ENCODE measurements around the gene KIF1B.
"Not testable (repeated sequence)": the region's sequence is repeated elsewhere in the genome, so short reads cannot be mapped to it uniquely, and the experiment has no call there.

Gene KIF1B

DNA sequence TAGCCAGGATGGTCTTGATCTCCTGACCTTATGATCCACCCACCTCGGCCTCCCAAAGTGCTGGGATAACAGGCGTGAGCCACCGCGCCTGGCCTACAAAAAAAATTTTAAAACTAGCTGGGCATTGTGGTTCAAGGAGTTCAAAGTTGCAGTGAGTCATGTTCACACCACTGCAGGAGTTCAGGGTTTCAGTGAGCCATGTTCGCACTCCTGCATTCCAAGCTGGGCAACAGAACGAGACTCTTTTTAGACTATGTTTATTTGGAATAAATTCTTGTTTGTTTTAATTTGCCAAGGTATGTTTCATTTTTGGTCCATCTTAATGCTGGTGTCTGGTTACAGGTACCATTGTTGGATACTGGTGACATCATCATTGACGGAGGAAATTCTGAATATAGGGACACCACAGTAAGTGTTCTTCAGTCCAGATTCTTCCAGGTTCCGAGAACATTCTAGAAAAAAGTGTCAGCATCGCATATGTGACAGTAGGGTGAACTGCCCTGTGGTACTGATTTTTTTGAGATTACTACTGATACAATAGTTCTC, 192.4 kb downstream of the KIF1B start:
- no peak overlapping the region for H3K4me3 ChIP-seq (ENCODE audit: low read depth, low read length)
- no peak for DNase-seq (ENCODE audit: low read depth)

DNA sequence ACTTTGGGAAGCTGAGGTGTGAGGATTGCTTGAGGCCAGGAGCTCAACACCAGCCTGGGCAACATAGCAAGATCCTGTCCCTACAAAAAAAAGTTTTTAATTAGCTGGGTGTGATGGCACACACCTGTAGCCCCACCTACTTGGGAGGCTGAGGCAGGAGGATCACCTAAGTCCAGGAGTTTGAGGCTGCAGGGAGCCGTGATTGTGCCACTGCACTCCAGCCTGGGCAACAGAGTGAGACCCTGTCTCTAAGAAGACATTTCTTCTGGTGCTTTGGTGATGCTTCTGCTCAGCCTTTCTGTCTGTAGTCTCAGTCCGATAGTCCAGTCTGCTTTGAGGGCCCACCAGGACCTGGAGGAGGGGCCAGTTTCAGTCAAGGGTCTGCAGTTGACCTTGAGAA, 196.8 kb downstream of the KIF1B start:
- DNase-seq (ENCODE audit: low read depth): no peak
- H3K4me3 ChIP-seq (ENCODE audit: low read depth, low read length): no peak overlapping the region

DNA sequence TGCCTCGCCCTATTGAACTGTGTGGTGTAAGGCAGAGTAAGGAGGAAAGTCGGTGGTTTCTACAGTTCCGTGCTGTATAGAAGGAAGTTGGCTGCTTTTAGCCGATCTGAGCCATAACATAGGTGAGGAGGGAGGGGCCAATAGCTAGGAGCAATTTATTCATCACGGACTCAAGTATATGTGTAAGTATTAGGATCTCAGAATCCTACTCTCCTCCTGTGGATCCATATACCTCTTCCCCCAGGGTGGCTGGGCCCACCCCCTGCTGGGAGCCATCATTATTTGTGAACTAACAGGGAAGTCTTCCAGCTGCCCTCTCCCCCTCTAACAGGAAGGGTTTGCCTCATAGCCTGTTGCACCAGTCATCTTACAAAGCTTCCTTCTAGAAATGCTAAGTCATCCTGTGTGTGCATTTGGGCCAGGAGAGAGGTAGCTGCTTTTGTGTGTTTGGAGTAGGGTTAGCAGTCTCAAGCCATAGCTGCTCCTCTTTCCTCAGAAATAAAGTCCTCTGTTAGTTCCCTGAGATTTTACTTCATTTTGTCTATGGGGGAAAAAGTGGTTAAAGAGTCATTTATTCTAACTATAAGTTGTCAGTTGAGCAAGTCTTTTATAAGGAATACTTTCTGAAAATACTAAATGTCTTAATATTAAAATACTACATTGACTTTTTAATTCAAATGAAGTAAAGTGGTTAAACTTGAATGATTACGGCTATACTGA, 205.0 kb downstream of the KIF1B start:
- H3K4me3 ChIP-seq (ENCODE audit: low read depth, low read length): no peak overlapping the region
- peak; percentile 75 for DNase-seq (ENCODE audit: low read depth)

DNA sequence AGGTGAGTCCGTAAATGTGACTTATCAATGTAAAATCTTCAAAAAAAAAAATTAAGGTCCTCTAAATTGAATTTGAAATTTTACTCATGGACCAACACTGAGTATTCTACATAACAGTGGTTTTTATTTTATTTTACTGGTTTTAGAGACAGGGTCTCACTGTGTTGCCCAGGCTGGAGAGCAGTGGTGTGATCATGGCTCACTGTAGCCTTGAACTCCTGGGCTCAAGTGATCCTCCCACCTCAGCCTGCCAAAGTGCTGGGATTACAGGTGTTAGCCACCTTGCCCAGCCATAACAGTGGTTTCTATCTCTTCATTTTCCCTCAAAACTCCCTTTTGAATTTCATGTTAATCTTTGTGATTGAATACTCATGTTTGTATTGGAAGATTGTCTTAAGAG, 205.6 kb downstream of the KIF1B start:
- H3K4me3 ChIP-seq (ENCODE audit: low read depth, low read length); DNase-seq (ENCODE audit: low read depth): not testable (repeated sequence)

DNA sequence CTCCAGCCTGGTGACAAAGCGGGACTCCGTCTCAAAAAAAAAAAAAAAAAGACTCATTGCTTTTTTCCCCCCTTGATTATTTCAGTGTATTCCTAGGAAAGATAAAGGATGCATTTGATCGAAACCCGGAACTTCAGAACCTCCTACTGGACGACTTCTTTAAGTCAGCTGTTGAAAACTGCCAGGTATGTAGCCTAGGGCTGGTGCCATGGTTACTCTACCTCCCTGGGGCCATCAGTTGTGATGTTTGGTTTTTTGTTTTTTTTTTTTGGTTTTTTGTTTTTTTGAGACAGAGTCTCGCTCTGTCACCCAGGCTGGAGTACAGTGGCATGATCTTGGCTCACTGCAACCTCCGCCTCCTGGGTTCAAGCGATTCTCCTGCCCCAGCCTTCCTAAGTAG, 208.4 kb downstream of the KIF1B start:
- not testable (repeated sequence) for H3K4me3 ChIP-seq (ENCODE audit: low read depth, low read length); DNase-seq (ENCODE audit: low read depth)

DNA sequence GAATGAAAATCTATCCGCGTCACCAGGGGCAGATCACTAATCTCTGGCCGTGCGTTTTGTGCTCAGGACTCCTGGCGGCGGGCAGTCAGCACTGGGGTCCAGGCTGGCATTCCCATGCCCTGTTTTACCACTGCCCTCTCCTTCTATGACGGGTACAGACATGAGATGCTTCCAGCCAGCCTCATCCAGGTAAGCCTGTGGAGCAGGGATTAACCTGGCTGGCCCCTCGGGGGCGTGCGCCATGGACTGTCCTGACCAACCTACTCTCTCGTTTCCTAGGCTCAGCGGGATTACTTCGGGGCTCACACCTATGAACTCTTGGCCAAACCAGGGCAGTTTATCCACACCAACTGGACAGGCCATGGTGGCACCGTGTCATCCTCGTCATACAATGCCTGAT, 209.0 kb downstream of the KIF1B start:
- DNase-seq (ENCODE audit: low read depth): no peak
- H3K4me3 ChIP-seq (ENCODE audit: low read depth, low read length): no peak overlapping the region

DNA sequence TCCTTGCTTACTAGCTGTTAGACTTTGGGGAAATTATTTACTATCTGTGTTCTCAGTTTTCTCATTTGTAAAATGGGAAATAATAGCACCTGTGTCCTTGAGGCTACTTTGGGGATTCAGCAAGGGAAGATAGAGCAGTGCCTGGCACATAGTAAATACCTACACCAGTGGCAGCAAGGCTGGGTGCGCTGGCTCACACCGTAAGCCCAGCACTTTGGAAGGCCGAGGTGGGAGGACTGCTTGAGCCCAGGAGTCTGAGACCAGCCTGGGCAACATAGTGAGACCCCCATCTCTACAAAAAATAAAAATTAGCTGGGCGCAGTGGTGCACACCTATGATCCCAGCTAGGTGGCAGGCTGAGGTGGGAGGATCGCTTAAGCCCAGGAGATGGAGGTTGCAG, 211.3 kb downstream of the KIF1B start:
- DNase-seq (ENCODE audit: low read depth): no peak
- no peak overlapping the region for H3K4me3 ChIP-seq (ENCODE audit: low read depth, low read length)

DNA sequence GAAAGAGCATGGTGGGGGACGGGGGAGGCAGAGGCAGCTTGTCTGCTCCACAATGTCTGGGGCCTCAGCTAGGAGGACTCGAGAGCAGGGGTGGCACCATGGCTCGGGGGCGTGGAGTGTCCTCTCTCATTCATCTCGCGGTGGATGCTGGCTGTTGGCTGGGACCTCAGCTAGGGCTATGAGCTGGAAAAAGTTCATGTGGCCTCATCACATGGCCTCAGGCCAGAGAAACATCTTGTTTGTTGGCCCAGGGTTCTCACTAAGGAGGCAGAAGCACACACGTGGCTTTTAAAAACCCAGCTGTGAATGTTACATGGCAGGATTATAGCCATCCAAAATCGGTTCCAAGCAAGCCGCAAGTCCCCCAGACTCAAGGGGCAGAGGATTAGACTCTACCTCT, 213.7 kb downstream of the KIF1B start:
- no peak for DNase-seq (ENCODE audit: low read depth)
- H3K4me3 ChIP-seq (ENCODE audit: low read depth, low read length): no peak overlapping the region

DNA sequence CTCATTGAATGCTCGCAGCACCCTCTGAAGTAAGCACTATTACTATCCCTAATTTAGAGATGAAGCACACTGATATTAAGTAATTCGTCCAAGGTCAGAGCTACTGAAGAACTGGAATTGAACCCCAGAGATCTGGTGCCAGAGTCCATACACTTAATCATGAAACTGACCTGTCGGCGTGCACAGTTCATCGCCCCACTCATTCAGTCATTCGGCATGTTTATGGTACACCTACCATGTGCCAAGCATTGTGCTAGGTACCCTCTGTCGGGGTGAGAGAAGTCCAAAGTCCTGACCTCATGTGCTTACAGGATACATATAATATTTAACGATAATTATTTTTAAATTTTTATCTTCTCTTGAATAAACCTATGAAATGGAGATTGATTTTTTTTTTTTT, 214.3 kb downstream of the KIF1B start:
- no peak for DNase-seq (ENCODE audit: low read depth)
- no peak overlapping the region for H3K4me3 ChIP-seq (ENCODE audit: low read depth, low read length)

DNA sequence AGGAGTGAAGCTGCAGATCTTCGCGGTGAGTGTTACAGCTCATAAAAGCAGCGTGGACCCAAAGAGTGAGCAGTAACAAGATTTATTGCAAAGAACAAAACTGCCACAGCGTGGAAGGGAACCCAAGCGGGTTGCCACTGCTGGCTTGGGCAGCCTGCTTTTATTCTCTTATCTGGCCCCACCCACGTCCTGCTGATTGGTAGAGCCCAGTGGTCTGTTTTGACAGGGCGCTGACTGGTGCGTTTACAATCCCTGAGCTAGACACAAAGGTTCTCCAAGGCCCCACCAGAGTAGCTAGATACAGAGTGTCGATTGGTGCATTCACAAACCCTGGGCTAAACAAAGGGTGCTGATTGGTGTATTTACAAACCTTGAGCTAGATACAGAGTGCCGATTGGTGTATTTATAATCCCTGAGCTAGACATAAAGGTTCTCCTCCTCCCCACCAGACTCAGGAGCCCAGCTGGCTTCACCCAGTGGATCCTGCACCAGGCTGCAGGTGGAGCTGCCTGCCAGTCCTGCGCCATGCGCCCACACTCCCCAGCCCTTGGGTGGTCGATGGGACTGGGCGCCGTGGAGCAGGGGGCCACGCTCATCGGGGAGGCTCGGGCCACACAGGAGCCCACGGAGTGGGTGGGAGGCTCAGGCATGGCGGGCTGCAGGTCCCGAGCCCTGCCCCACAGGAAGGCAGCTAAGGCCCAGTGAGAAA, 215.6 kb downstream of the KIF1B start:
- not testable (repeated sequence) for H3K4me3 ChIP-seq (ENCODE audit: low read depth, low read length); DNase-seq (ENCODE audit: low read depth)

DNA sequence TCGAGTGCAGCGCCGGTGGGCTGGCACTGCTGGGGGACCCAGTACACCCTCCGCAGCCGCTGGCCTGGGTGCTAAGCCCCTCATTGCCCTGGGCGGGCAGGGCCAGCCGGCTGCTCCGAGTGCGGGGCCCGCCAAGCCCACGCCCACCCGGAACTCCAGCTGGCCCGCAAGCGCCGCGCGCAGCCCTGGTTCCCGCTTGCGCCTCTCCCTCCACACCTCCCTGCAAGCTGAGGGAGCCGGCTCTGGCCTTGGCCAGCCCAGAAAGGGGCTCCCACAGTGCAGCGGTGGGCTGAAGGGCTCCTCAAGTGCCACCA, 216.1 kb downstream of the KIF1B start:
- H3K4me3 ChIP-seq (ENCODE audit: low read depth, low read length); DNase-seq (ENCODE audit: low read depth): not testable (repeated sequence)

DNA sequence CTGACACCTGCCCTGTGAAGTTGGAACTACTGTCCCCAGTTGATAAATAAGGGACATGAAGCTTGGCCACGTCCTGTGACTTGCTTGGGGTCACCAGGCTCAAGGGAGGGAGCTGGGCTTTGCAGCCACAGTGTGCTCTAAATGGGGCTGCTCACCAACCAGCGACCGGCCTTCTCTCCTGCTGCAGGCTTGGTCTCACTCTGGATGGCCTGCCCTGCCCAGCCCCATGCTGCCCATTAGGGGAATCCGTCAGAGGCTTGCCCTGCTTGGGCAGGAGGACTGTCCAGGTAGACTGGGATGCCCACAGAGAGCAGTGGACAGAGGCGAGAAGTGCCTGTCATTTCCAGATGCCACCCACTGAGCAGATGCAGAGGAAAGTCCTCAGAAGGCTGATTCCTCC, 218.6 kb downstream of the KIF1B start:
- H3K4me3 ChIP-seq (ENCODE audit: low read depth, low read length): no peak overlapping the region

DNA sequence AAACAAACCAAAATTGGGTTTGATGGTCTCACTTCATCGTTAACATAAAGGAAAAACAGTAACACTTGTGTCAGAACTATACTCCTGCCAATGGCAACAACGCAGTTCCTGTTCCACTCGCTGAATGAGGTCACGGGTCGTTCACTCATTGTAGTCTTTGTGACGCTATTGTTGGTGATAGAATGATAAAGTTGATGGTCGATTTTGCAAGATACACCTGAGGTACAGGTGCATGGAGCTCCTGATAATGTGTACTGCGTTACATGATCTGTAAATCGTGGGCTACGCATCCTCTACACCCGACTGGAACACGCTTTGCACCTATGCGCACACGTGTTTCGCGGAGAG, 219.5 kb downstream of the KIF1B start:
- peak overlapping the region; percentile 81 for H3K4me3 ChIP-seq (ENCODE audit: low read depth, low read length)
- no peak for DNase-seq (ENCODE audit: low read depth)

More for the DNA sequence above, 218.6 kb downstream of the KIF1B start:
- DNase-seq (ENCODE audit: low read depth): no peak

DNA sequence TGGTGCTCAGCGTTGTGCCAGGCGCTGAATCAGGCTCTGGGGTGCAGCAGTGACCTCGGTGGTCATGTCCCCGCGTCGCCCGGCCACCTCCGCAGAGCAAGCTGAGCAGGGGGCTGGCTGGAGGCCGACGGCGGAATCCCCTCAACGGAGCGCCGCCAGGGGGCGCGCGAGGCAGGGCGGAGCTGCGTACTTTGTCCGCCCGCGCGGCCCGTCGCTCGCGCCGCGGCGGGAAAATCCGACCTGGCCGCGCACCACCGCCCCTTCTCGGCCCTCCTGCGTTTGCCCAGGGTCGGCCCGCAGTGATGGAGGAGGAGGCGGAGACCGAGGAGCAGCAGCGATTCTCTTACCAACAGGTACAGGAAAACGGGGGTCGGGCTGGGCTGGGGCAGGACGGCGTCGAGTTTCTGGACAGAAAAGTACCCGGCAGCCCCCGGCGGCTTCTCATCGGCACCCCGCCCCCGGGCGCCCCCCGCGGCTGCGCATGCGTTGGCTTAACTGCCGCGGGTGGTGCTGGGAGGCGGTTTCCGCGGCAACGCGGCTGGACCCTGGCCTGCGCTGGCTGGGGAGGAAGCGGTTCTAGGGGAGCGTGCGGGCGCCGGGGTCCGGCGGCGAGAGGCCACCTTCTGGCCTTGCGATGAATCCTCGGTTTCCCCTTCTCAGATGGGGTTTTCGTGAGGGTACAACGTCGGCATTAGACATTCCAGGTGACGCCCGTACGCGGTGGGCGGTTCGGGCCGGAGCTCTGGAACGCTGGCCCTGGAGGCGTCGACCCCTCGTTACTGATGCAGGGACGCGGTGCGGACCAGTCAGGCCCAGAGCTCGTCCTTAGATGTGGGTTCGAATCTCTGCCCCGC, 220.1 kb downstream of the KIF1B start, which contains the start of gene CENPS:
Gene CENPS, plus strand, starts transcription at position 218 of the 854 bp plus-strand sequence. Its CDS starts 85 bp downstream, at position 303.
- peak within 1 kb of the TSS; percentile 81 for H3K4me3 ChIP-seq (ENCODE audit: low read depth, low read length)
- DNase-seq (ENCODE audit: low read depth): peak; percentile 58

Data from skeletal muscle cell (primary cell).